Fibroblast of lung (primary cell): ENCODE measurements around the gene CEP128. TPM values are rescaled to one million over a fixed set of nuclear protein-coding genes. Genes with fewer than 3 reads are reported as not detected.

Source experiments
- DNase-seq, 2 donors: peaks; one replicate each; pipeline versions ENCODE4 v3.0.0 to v3.0.0-alpha.2; 2010; ENCODE audit warnings: low read depth in 2 of 2
- H2AFZ ChIP-seq: 2 replicates; pipeline ENCODE4 v1.5.1; 2012; ENCODE audit warnings: low read length, control low read depth, inconsistent platforms
- H3K27ac ChIP-seq: 2 replicates; pipeline ENCODE4 v1.5.1; 2011; ENCODE audit warnings: low read length, control low read depth; ENCODE audit not compliant: insufficient read depth
- H3K27me3 ChIP-seq: 2 replicates; pipeline ENCODE4 v1.5.1; 2011; ENCODE audit warnings: mild to moderate bottlenecking, low read length; ENCODE audit not compliant: control insufficient read depth, insufficient read depth
- H3K36me3 ChIP-seq: 2 replicates; pipeline ENCODE4 v1.5.1; 2011; ENCODE audit warnings: low read length; ENCODE audit not compliant: control insufficient read depth, insufficient read depth
- H3K4me1 ChIP-seq: 2 replicates; pipeline ENCODE4 v1.5.1; 2011; ENCODE audit warnings: low read length; ENCODE audit not compliant: control insufficient read depth, insufficient read depth; ENCODE audit errors: extremely low read depth
- H3K4me2 ChIP-seq: 2 replicates; pipeline ENCODE4 v1.5.1; 2011; ENCODE audit warnings: low read length, control low read depth; ENCODE audit not compliant: insufficient read depth; ENCODE audit errors: extremely low read depth
- H3K4me3 ChIP-seq, 4 experiments: fragments of 200-600 bp in 1 of 4; sonication (generic) in 1 of 4; replicated peaks in 1 of 4; 2 replicates each; pipeline ENCODE4 v1.5.1; 2011 to 2016; ENCODE audit warnings: low read length in 4 of 4, low read depth in 3 of 4, mild to moderate bottlenecking in 3 of 4, control low read depth in 2 of 4, inconsistent platforms in 1 of 4, mixed read lengths in 1 of 4; ENCODE audit not compliant: insufficient read depth in 1 of 4; ENCODE audit errors: control extremely low read depth in 1 of 4
- H3K79me2 ChIP-seq: 2 replicates; pipeline ENCODE4 v1.5.1; 2012; ENCODE audit warnings: mild to moderate bottlenecking, low read length, inconsistent platforms; ENCODE audit not compliant: control insufficient read depth, insufficient read depth
- H3K9ac ChIP-seq: 2 replicates; pipeline ENCODE4 v1.5.1; 2011; ENCODE audit warnings: mild to moderate bottlenecking, low read length, control low read depth; ENCODE audit not compliant: insufficient read depth
- H3K9me3 ChIP-seq: 2 replicates; pipeline ENCODE4 v1.5.1; 2012; ENCODE audit warnings: low read depth, low read length; ENCODE audit not compliant: control insufficient read depth, insufficient read depth
- H4K20me1 ChIP-seq: 2 replicates; pipeline ENCODE4 v1.5.1; 2011; ENCODE audit warnings: low read length; ENCODE audit not compliant: control insufficient read depth, insufficient read depth; ENCODE audit errors: extremely low read depth
- EZH2 ChIP-seq: IDR thresholded peaks from 2 replicates; pipeline ENCODE4 v1.5.1; 2012; ENCODE audit warnings: low read length, control low read depth, mild to moderate bottlenecking; ENCODE audit errors: missing control alignments
- polyA plus RNA-seq, 2 donors: library from polyadenylated mRNA; depleted of rRNA in 1 of 2; stranded (reverse) in 1 of 2; unstranded in 1 of 2; fragments of >200 nt; gene quantifications; 2 replicates each; pipeline ENCODE4 v1.2.1, GENCODE V29; 2011 to 2012; ENCODE audit warnings: missing spikeins in 1 of 2
- total RNA-seq: library from RNA; depleted of rRNA; stranded (reverse); fragments of >200 nt; gene quantifications from 2 replicates; pipeline ENCODE4 v1.2.1, GENCODE V29; 2014
- TF ChIP-seq, protein P1 (sequence below), 2 donors: IDR thresholded peaks in 1 of 2; conservative IDR thresholded peaks in 1 of 2; 1 replicate in 1 of 2; 2 replicates in 1 of 2; pipeline ENCODE4 v1.5.1; 2011 to 2012; ENCODE audit warnings: low read length in 2 of 2, control low read depth in 1 of 2, inconsistent platforms in 1 of 2, low read depth in 1 of 2, mild to moderate bottlenecking in 1 of 2

Gene CEP128
- total and polyA plus RNA-seq, 2 donors (not counting 1 experiment from before 2014, with no cell fraction given), result 1.3 to 7.8 TPM

DNA sequence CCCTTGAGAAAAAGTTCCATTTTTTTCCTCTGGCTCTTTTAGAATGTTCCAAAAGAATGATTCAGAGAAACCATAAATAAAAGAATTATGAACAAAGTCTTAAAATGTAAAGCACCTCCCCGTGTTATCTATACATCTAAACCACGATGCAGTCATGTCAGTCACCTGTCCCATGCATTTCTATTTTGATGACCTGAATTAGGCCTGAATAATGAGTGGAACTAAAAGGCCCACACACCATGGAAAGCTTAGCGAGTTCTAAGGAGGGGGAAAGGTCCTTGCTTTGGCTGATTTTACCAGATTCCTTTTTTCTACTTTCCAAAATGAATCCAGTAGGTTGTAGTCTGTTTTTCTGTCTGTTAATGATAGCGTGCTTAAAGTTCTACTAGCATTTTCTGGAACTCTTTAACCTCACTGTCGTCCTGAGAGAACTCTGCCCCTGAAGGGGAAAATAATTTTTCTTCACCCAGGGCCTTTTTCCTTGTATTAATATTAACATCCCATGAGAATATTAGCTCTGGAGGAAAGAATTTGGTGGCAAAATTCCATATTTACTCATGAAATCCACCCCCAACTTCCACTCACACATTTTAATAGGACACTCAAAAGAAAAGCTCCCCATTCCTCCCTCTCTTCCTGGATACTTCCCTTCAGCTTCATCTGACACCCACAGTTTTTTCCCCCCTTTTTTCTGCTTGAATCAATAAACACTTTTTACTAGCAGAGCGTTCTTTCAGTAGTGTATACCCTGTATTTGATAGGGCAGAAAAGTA lies 464.0 kb downstream of the CEP128 start:
- Histone ChIP-seq H3K9me3 (no peaks in the 10 kb centered on the region), H3K4me3 (no peak overlapping the region), H3K79me2 (no peaks in the 10 kb centered on the region), H3K9ac (no peak overlapping the region), H3K36me3 (no peaks in the 10 kb centered on the region), H2AFZ (peak overlapping the region; percentile 46), H3K4me2 (peak overlapping the region; percentile 32), H3K27ac (no peak overlapping the region), H3K27me3 (no peaks in the 10 kb centered on the region), H3K4me1 (peaks cover 12% of the 10 kb centered on the region), H4K20me1 (no peaks in the 10 kb centered on the region)
- DNase-seq, result peak; percentile 30 to 37
- TF ChIP-seq, protein P1, sequence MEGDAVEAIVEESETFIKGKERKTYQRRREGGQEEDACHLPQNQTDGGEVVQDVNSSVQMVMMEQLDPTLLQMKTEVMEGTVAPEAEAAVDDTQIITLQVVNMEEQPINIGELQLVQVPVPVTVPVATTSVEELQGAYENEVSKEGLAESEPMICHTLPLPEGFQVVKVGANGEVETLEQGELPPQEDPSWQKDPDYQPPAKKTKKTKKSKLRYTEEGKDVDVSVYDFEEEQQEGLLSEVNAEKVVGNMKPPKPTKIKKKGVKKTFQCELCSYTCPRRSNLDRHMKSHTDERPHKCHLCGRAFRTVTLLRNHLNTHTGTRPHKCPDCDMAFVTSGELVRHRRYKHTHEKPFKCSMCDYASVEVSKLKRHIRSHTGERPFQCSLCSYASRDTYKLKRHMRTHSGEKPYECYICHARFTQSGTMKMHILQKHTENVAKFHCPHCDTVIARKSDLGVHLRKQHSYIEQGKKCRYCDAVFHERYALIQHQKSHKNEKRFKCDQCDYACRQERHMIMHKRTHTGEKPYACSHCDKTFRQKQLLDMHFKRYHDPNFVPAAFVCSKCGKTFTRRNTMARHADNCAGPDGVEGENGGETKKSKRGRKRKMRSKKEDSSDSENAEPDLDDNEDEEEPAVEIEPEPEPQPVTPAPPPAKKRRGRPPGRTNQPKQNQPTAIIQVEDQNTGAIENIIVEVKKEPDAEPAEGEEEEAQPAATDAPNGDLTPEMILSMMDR (conservative IDR thresholded peaks at IDR 0.05 in 1 of 2, IDR thresholded peaks at IDR 0.05 in 1 of 2; ENCODE audit: low read depth in 1 of 2, low read length in 2 of 2), result no peak
- no peak for TF ChIP-seq EZH2

DNA sequence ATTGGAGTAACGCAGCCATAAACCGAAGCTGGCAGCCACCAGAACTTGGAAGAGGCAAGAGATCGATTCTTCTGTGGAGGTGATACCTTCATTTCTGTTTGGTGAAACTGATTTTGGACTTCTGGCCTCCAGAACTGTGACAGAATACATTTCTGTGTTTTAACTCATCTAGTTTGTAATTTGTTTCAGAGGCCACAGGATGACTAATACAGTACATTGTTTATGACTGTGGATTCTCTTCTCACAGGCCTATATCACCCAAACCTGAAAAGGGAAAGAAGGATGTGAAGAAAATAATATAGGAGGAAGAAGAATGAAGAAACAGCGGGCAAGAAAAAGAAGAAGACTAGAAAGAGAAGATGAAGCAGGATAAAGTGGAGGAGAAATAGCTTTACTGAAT lies 466.5 kb downstream of the CEP128 start:
- no peak overlapping the region for H3K9ac ChIP-seq
- H3K4me3 ChIP-seq, result no peak overlapping the region
- no peaks in the 10 kb centered on the region for H3K36me3 ChIP-seq
- H4K20me1 ChIP-seq, result no peaks in the 10 kb centered on the region
- DNase-seq, result peak; percentile 43 to 70
- H3K4me2 ChIP-seq, result no peak overlapping the region
- H3K4me1 ChIP-seq, result peaks cover 12% of the 10 kb centered on the region
- H3K27ac ChIP-seq, result no peak overlapping the region
- H2AFZ ChIP-seq, result no peak overlapping the region
- no peak for TF ChIP-seq EZH2
- TF ChIP-seq, protein P1 (conservative IDR thresholded peaks at IDR 0.05 in 1 of 2, IDR thresholded peaks at IDR 0.05 in 1 of 2; ENCODE audit: low read depth in 1 of 2, low read length in 2 of 2), result no peak
- no peaks in the 10 kb centered on the region for H3K79me2 ChIP-seq
- no peaks in the 10 kb centered on the region for H3K9me3 ChIP-seq
- no peaks in the 10 kb centered on the region for H3K27me3 ChIP-seq

DNA sequence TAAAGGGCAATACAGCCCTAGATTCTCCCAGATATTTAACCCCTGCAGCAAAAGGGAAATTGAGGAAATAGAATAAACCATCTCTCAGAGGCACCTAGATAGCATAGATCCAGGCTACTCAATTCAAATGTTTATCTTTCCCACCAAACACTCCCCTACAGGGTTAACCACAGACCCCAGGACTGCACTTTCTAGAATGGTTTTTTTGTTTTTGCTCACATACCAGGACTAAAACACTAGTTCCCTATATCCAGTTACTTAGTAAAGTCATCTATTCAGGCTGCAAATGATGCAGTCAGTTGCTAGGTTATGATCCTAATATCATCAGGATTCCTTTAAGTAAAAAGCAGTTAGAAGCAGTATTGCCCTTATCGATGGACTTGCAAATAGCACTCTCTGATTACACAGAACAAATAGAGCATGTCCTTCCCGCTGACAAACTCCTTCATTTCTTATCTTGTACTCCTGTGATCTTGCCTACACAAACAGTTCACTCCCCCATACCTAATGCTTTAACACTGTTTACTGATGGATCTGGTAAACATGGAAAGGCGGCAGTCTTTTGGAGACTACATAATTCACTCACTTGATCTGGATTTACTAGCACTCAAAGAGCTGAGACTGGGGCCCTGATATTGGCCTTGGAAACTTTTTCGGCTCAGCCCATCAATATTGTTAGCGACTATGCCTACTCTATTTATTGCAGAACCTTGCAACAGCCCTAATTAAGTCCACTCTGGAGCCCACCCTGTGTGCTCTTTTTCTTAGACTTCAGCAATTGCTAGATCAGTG lies 473.0 kb downstream of the CEP128 start:
- Histone ChIP-seq H3K9me3 (no peaks in the 10 kb centered on the region), H3K4me3 (no peak overlapping the region), H3K36me3 (no peaks in the 10 kb centered on the region), H3K9ac (no peak overlapping the region), H2AFZ (no peak overlapping the region), H3K4me1 (no peaks in the 10 kb centered on the region), H3K27ac (no peak overlapping the region), H3K4me2 (no peak overlapping the region), H3K79me2 (no peaks in the 10 kb centered on the region), H4K20me1 (no peaks in the 10 kb centered on the region), H3K27me3 (no peaks in the 10 kb centered on the region)
- TF ChIP-seq EZH2, result no peak
- TF ChIP-seq, protein P1 (conservative IDR thresholded peaks at IDR 0.05 in 1 of 2, IDR thresholded peaks at IDR 0.05 in 1 of 2; ENCODE audit: low read depth in 1 of 2, low read length in 2 of 2), result no peak
- no peak for DNase-seq
